ENCODE measurements around the gene UFC1.

The UFC1 gene

GRCh38 chr1:161180639-161181038 is 26.9 kb downstream of the UFC1 start:
- H3K14ac ChIP-seq (ENCODE audit: low read length), result no peak overlapping the region
- no peak overlapping the region for H3K4me2 ChIP-seq (ENCODE audit: insufficient read depth, low read length, poor library complexity, severe bottlenecking)
- H3K4me3 ChIP-seq (ENCODE audit: low read length in 2 of 2), result no peak overlapping the region
- no peak overlapping the region for H2BK15ac ChIP-seq (ENCODE audit: low read length)
- H3K9me3 ChIP-seq (replicated peaks in 1 of 2; ENCODE audit: control insufficient read depth in 2 of 2, insufficient read depth in 1 of 2, low read depth in 1 of 2, low read length in 2 of 2), result no peaks in the 10 kb centered on the region
- no peak overlapping the region for H2BK12ac ChIP-seq (ENCODE audit: low read length)
- H3K23ac ChIP-seq (ENCODE audit: low read depth, low read length, poor library complexity), result no peak overlapping the region
- H3K27me3 ChIP-seq (ENCODE audit: control insufficient read depth in 3 of 3, insufficient read depth in 3 of 3, low read depth in 1 of 3, low read length in 3 of 3), result no peaks in the 10 kb centered on the region
- H3K18ac ChIP-seq (ENCODE audit: low read length), result no peak overlapping the region
- no peak overlapping the region for H2BK5ac ChIP-seq (ENCODE audit: low read length)
- H3K27ac ChIP-seq (replicated peaks; ENCODE audit: low read length), result no peak overlapping the region
- no peak overlapping the region for H3K4ac ChIP-seq (ENCODE audit: low read length)
- peaks cover 2 to 5% of the 10 kb centered on the region in 2 donors for H3K36me3 ChIP-seq (replicated peaks in 1 of 2; ENCODE audit: control insufficient read depth in 2 of 2, insufficient read depth in 2 of 2, low read length in 2 of 2)
- no peak overlapping the region for H4K91ac ChIP-seq (ENCODE audit: low read depth, low read length, poor library complexity)
- no peak overlapping the region for H3K9ac ChIP-seq (ENCODE audit: low read depth, low read length, poor library complexity)
- peaks cover 6% of the 10 kb centered on the region for H3K79me1 ChIP-seq (ENCODE audit: low read depth, low read length)
- H2BK120ac ChIP-seq (ENCODE audit: low read depth, low read length), result no peak overlapping the region
- H4K8ac ChIP-seq (ENCODE audit: low read depth, low read length), result no peak overlapping the region
- no peak for DNase-seq (ENCODE audit: low spot score)
- H3K4me1 ChIP-seq (ENCODE audit: control insufficient read depth in 2 of 2, insufficient read depth in 1 of 2, low read depth in 1 of 2, low read length in 2 of 2), result peaks cover 6 to 10% of the 10 kb centered on the region in 2 donors
- WGBS, 2 donors (ENCODE audit: extremely low coverage in 2 of 2, insufficient read length in 2 of 2, insufficient replicate concordance in 1 of 2), result no CpG with 5 or more reads among the region's 1 CpG
- H2AFZ ChIP-seq (ENCODE audit: low read length), result no peak overlapping the region
- H2AK5ac ChIP-seq (ENCODE audit: low read depth, low read length), result no peak overlapping the region

DNA sequence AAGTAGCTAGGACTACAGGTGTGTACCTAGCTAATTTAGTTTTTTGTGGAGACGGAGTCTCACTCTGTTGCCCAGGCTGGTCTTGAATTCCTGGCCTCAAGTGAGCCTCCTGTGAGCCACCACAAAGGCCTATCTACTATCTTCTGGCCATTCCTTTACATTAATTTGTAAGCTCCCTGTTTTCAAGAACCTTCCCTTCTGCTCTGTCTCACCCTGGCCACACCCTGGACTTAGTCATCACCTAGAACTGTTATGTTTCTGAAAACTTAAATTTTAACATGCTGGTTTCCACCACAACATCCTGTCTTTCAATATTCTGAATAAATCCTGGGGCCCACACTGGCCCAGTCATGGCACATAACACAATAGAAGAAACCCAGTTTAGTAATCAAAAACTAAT is 28.4 kb downstream of the UFC1 start:
- Histone ChIP-seq H2BK12ac (ENCODE audit: low read length) (no peak overlapping the region), H2AFZ (ENCODE audit: low read length) (no peak overlapping the region), H4K91ac (ENCODE audit: low read depth, low read length, poor library complexity) (no peak overlapping the region), H3K14ac (ENCODE audit: low read length) (no peak overlapping the region), H3K9me3 (replicated peaks in 1 of 2; ENCODE audit: control insufficient read depth in 2 of 2, insufficient read depth in 1 of 2, low read depth in 1 of 2, low read length in 2 of 2) (no peaks in the 10 kb centered on the region), H3K79me1 (ENCODE audit: low read depth, low read length) (no peaks in the 10 kb centered on the region), H2BK120ac (ENCODE audit: low read depth, low read length) (no peak overlapping the region), H3K27me3 (ENCODE audit: control insufficient read depth in 3 of 3, insufficient read depth in 3 of 3, low read depth in 1 of 3, low read length in 3 of 3) (no peaks in the 10 kb centered on the region), H2BK15ac (ENCODE audit: low read length) (no peak overlapping the region), H2BK5ac (ENCODE audit: low read length) (no peak overlapping the region), H3K9ac (ENCODE audit: low read depth, low read length, poor library complexity) (no peak overlapping the region), H4K8ac (ENCODE audit: low read depth, low read length) (no peak overlapping the region), H3K4me3 (ENCODE audit: low read length in 2 of 2) (no peak overlapping the region), H2AK5ac (ENCODE audit: low read depth, low read length) (no peak overlapping the region), H3K18ac (ENCODE audit: low read length) (no peak overlapping the region), H3K4me1 (ENCODE audit: control insufficient read depth in 2 of 2, insufficient read depth in 1 of 2, low read depth in 1 of 2, low read length in 2 of 2) (peaks cover 0 to 5% of the 10 kb centered on the region in 2 donors), H3K27ac (replicated peaks; ENCODE audit: low read length) (no peak overlapping the region), H3K4ac (ENCODE audit: low read length) (no peak overlapping the region), H3K4me2 (ENCODE audit: insufficient read depth, low read length, poor library complexity, severe bottlenecking) (no peak overlapping the region), H3K23ac (ENCODE audit: low read depth, low read length, poor library complexity) (no peak overlapping the region), H3K36me3 (replicated peaks in 1 of 2; ENCODE audit: control insufficient read depth in 2 of 2, insufficient read depth in 2 of 2, low read length in 2 of 2) (no peaks in the 10 kb centered on the region)
- WGBS, 2 donors (ENCODE audit: extremely low coverage in 2 of 2, insufficient read length in 2 of 2, insufficient replicate concordance in 1 of 2), result no CpG with 5 or more reads among the region's 1 CpG
- DNase-seq (ENCODE audit: low spot score), result no peak

DNA sequence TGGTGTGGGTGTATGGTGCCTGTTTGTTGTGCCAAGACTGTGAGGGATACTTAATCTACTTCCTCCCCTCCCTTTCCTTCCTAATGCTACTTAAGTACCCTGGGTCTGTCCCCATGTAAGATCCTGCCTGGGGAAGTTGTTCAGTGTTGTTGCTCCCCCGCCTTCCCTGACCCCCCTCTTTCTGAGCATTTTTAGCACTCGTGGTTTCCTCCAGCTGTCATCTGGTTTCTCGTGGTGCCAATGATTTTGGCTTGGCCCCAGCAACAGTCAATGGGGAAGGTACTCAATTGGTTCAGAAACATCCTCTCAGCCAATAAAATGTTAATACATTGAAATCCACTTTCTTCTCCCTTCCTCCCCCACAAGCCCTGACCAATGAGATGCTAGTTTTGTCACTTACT is 31.5 kb downstream of the UFC1 start:
- H3K14ac ChIP-seq (ENCODE audit: low read length), result no peak overlapping the region
- no peak for DNase-seq (ENCODE audit: low spot score)
- H3K79me1 ChIP-seq (ENCODE audit: low read depth, low read length), result no peaks in the 10 kb centered on the region
- H3K4me1 ChIP-seq (ENCODE audit: control insufficient read depth in 2 of 2, insufficient read depth in 1 of 2, low read depth in 1 of 2, low read length in 2 of 2), result no peaks in the 10 kb centered on the region
- no peaks in the 10 kb centered on the region for H3K9me3 ChIP-seq (replicated peaks in 1 of 2; ENCODE audit: control insufficient read depth in 2 of 2, insufficient read depth in 1 of 2, low read depth in 1 of 2, low read length in 2 of 2)
- no peak overlapping the region for H4K8ac ChIP-seq (ENCODE audit: low read depth, low read length)
- no peak overlapping the region for H3K4me3 ChIP-seq (ENCODE audit: low read length in 2 of 2)
- H3K18ac ChIP-seq (ENCODE audit: low read length), result no peak overlapping the region
- H3K4ac ChIP-seq (ENCODE audit: low read length), result no peak overlapping the region
- H3K27me3 ChIP-seq (ENCODE audit: control insufficient read depth in 3 of 3, insufficient read depth in 3 of 3, low read depth in 1 of 3, low read length in 3 of 3), result no peaks in the 10 kb centered on the region
- no peak overlapping the region for H3K23ac ChIP-seq (ENCODE audit: low read depth, low read length, poor library complexity)
- no peak overlapping the region for H3K4me2 ChIP-seq (ENCODE audit: insufficient read depth, low read length, poor library complexity, severe bottlenecking)
- no peak overlapping the region for H2BK5ac ChIP-seq (ENCODE audit: low read length)
- H2AFZ ChIP-seq (ENCODE audit: low read length), result no peak overlapping the region
- H3K36me3 ChIP-seq (replicated peaks in 1 of 2; ENCODE audit: control insufficient read depth in 2 of 2, insufficient read depth in 2 of 2, low read length in 2 of 2), result no peaks in the 10 kb centered on the region
- H2AK5ac ChIP-seq (ENCODE audit: low read depth, low read length), result no peak overlapping the region
- WGBS, 2 donors (ENCODE audit: extremely low coverage in 2 of 2, insufficient read length in 2 of 2, insufficient replicate concordance in 1 of 2), result no CpG with 5 or more reads among the region's 3 CpGs
- H3K9ac ChIP-seq (ENCODE audit: low read depth, low read length, poor library complexity), result no peak overlapping the region
- no peak overlapping the region for H2BK15ac ChIP-seq (ENCODE audit: low read length)
- H4K91ac ChIP-seq (ENCODE audit: low read depth, low read length, poor library complexity), result no peak overlapping the region
- H2BK12ac ChIP-seq (ENCODE audit: low read length), result no peak overlapping the region
- no peak overlapping the region for H3K27ac ChIP-seq (replicated peaks; ENCODE audit: low read length)
- H2BK120ac ChIP-seq (ENCODE audit: low read depth, low read length), result no peak overlapping the region

DNA sequence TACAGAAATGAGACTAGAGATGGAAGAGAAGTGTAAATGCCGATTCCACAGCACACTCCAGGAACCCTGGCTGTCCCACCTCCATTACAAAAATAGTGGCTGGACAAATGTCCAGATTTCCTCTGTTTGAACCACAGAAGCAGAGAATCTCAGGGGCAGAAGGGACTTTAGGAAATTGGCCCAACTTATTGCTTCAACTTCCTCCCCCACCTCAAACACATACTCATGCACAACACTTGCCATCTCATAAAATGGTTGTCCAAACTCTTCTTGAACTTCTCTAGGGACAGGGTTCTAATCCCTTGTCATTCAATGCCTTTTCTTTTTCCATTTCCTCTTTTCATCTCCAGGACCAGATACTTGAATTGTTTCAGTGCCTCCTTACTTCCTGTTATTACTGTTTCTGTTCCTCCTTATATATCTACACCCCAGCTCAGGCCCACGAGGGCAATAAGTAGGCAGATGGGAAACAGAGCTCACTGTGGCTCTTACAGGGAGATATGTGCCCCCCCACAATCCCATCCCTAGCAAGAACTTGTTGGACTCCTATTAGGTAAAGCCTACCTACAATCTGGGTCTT is 32.0 kb downstream of the UFC1 start:
- Histone ChIP-seq H2BK12ac (ENCODE audit: low read length) (no peak overlapping the region), H3K4me1 (ENCODE audit: control insufficient read depth in 2 of 2, insufficient read depth in 1 of 2, low read depth in 1 of 2, low read length in 2 of 2) (no peaks in the 10 kb centered on the region), H4K91ac (ENCODE audit: low read depth, low read length, poor library complexity) (no peak overlapping the region), H3K79me1 (ENCODE audit: low read depth, low read length) (no peaks in the 10 kb centered on the region), H2BK120ac (ENCODE audit: low read depth, low read length) (no peak overlapping the region), H2AK5ac (ENCODE audit: low read depth, low read length) (no peak overlapping the region), H3K9me3 (replicated peaks in 1 of 2; ENCODE audit: control insufficient read depth in 2 of 2, insufficient read depth in 1 of 2, low read depth in 1 of 2, low read length in 2 of 2) (no peaks in the 10 kb centered on the region), H3K4ac (ENCODE audit: low read length) (no peak overlapping the region), H2BK5ac (ENCODE audit: low read length) (no peak overlapping the region), H3K14ac (ENCODE audit: low read length) (no peak overlapping the region), H2AFZ (ENCODE audit: low read length) (no peak overlapping the region), H3K23ac (ENCODE audit: low read depth, low read length, poor library complexity) (no peak overlapping the region), H3K4me3 (ENCODE audit: low read length in 2 of 2) (no peak overlapping the region), H3K18ac (ENCODE audit: low read length) (no peak overlapping the region), H2BK15ac (ENCODE audit: low read length) (no peak overlapping the region), H3K9ac (ENCODE audit: low read depth, low read length, poor library complexity) (no peak overlapping the region), H4K8ac (ENCODE audit: low read depth, low read length) (no peak overlapping the region), H3K27me3 (ENCODE audit: control insufficient read depth in 3 of 3, insufficient read depth in 3 of 3, low read depth in 1 of 3, low read length in 3 of 3) (no peaks in the 10 kb centered on the region), H3K27ac (replicated peaks; ENCODE audit: low read length) (no peak overlapping the region), H3K4me2 (ENCODE audit: insufficient read depth, low read length, poor library complexity, severe bottlenecking) (no peak overlapping the region), H3K36me3 (replicated peaks in 1 of 2; ENCODE audit: control insufficient read depth in 2 of 2, insufficient read depth in 2 of 2, low read length in 2 of 2) (no peaks in the 10 kb centered on the region)
- no CpG with 5 or more reads among the region's 2 CpGs for WGBS, 2 donors (ENCODE audit: extremely low coverage in 2 of 2, insufficient read length in 2 of 2, insufficient replicate concordance in 1 of 2)
- no peak for DNase-seq (ENCODE audit: low spot score)
